GM12891 (cell line): ENCODE data around the gene EFHB.

ENCODE experiments used
- POLR2A ChIP-seq: IDR thresholded peaks from 2 replicates; pipeline ENCODE4 v1.6.1; 2011; ENCODE audit warnings: low read depth, low read length, control low read depth
- POLR2AphosphoS5 ChIP-seq: IDR thresholded peaks from 2 replicates; pipeline ENCODE4 v1.6.1; 2011; ENCODE audit warnings: low read depth, low read length, control low read depth
- SPI1 ChIP-seq: IDR thresholded peaks from 2 replicates; pipeline ENCODE4 v1.6.1; 2011; ENCODE audit warnings: low read depth, low read length, control low read depth
- TAF1 ChIP-seq: IDR thresholded peaks from 2 replicates; pipeline ENCODE4 v1.6.1; 2011; ENCODE audit warnings: low read depth, low read length, control low read depth

- TF ChIP-seq TAF1 (no peak), SPI1 (no peak), POLR2A (no peak), POLR2AphosphoS5 (no peak)
Observed at GRCh38 chr3:19920401-19921080, 13.5 kb downstream of the EFHB start.
